Keratinocyte (primary cell): ENCODE results near the gene ADAM12. TPM values are rescaled to one million over a fixed set of nuclear protein-coding genes. Genes with fewer than 3 reads are reported as not detected.

Experiments
- DNase-seq: peaks from one replicate; pipeline ENCODE4 v3.0.0-alpha.2; 2011; ENCODE audit warnings: low read depth, missing footprints, low spot score
- FAIRE-seq: peaks from 2 replicates; lab custom pipeline; 2011; peaks lifted over from hg19 to GRCh38; lab: Jason Lieb, UNC
- H2AFZ ChIP-seq: 2 replicates; pipeline ENCODE4 v1.6.0; 2012; ENCODE audit warnings: low read length, control low read depth, inconsistent platforms; ENCODE audit not compliant: control insufficient read depth
- H3K27ac ChIP-seq: 2 replicates; pipeline ENCODE4 v1.5.1; 2011; ENCODE audit warnings: low read length; ENCODE audit not compliant: control insufficient read depth, insufficient read depth
- H3K27me3 ChIP-seq: 3 replicates; pipeline ENCODE4 v1.6.0; 2011; ENCODE audit warnings: low read length; ENCODE audit not compliant: control insufficient read depth, insufficient read depth; ENCODE audit errors: extremely low read depth
- H3K36me3 ChIP-seq, 2 experiments: 2 replicates in 1 of 2; 3 replicates in 1 of 2; pipeline ENCODE4 v1.5.1; 2011; ENCODE audit warnings: low read length in 2 of 2, mild to moderate bottlenecking in 1 of 2; ENCODE audit not compliant: control insufficient read depth in 2 of 2, insufficient read depth in 2 of 2; ENCODE audit errors: extremely low read depth in 1 of 2
- H3K4me1 ChIP-seq: 3 replicates; pipeline ENCODE4 v1.5.1; 2011; ENCODE audit warnings: low read length; ENCODE audit not compliant: control insufficient read depth, insufficient read depth; ENCODE audit errors: extremely low read depth
- H3K4me2 ChIP-seq: 3 replicates; pipeline ENCODE4 v1.6.0; 2011; ENCODE audit warnings: low read depth, low read length; ENCODE audit not compliant: control insufficient read depth, insufficient read depth; ENCODE audit errors: extremely low read depth
- H3K4me3 ChIP-seq, 3 experiments: fragments of 200-600 bp in 1 of 3; sonication (generic) in 1 of 3; 2 replicates in 2 of 3; 3 replicates in 1 of 3; pipeline ENCODE4 v1.5.1; 2011 to 2016; ENCODE audit warnings: low read length in 3 of 3, mild to moderate bottlenecking in 3 of 3, control low read depth in 2 of 3, inconsistent platforms in 1 of 3, low read depth in 1 of 3, mixed read lengths in 1 of 3, mixed run types in 1 of 3, moderate library complexity in 1 of 3; ENCODE audit not compliant: control insufficient read depth in 2 of 3, insufficient read depth in 2 of 3; ENCODE audit errors: extremely low read depth in 1 of 3
- H3K79me2 ChIP-seq: 2 replicates; pipeline ENCODE4 v1.6.0; 2012; ENCODE audit warnings: low read length; ENCODE audit not compliant: control insufficient read depth, insufficient read depth
- H3K9ac ChIP-seq: 3 replicates; pipeline ENCODE4 v1.6.0; 2011; ENCODE audit warnings: low read length; ENCODE audit not compliant: control insufficient read depth, insufficient read depth; ENCODE audit errors: extremely low read depth
- H3K9me1 ChIP-seq: 3 replicates; pipeline ENCODE4 v1.6.0; 2011; ENCODE audit warnings: low read length; ENCODE audit not compliant: control insufficient read depth, insufficient read depth; ENCODE audit errors: extremely low read depth
- H3K9me3 ChIP-seq: 2 replicates; pipeline ENCODE4 v1.5.1; 2012; ENCODE audit warnings: low read depth, low read length; ENCODE audit not compliant: control insufficient read depth
- H4K20me1 ChIP-seq: 3 replicates; pipeline ENCODE4 v1.6.0; 2011; ENCODE audit warnings: low read length; ENCODE audit not compliant: control insufficient read depth, insufficient read depth; ENCODE audit errors: extremely low read depth
- CTCF ChIP-seq, 3 experiments: IDR thresholded peaks in 1 of 3; conservative IDR thresholded peaks in 1 of 3; optimal IDR thresholded peaks in 1 of 3; 2 replicates in 2 of 3; 3 replicates in 1 of 3; pipeline versions ENCODE3 to v1.5.1; 2011; ENCODE audit warnings: low read length in 3 of 3, mild to moderate bottlenecking in 3 of 3, moderate library complexity in 2 of 3, control low read depth in 1 of 3, inconsistent platforms in 1 of 3; ENCODE audit not compliant: insufficient read depth in 2 of 3; ENCODE audit errors: extremely low read depth in 1 of 3
- EZH2 ChIP-seq: IDR thresholded peaks from one replicate; pipeline ENCODE4 v1.6.1; 2012; ENCODE audit warnings: inconsistent platforms, mild to moderate bottlenecking, low read length, moderate library complexity
- dilution Hi-C: fragments of 300-500 bp; cut with MboI; formaldehyde crosslinking; loops from one replicate; pipeline ENCODE4 v1.7.0; 2020; ENCODE audit warnings: low sequenced_read_pairs; ENCODE audit not compliant: extremely low pct_ligation_motif_present
- polyA plus RNA-seq, 5 experiments: library from polyadenylated mRNA; depleted of rRNA in 3 of 5; stranded (reverse) in 3 of 5; stranded (forward) in 1 of 5; unstranded in 1 of 5; fragments of >200 nt; gene quantifications; 1 replicate in 1 of 5; 2 replicates in 3 of 5; 3 replicates in 1 of 5; pipeline versions ENCODE4 v1.2.1 to v1.2.3, GENCODE V29; 2011 to 2012; ENCODE audit warnings: missing spikeins in 2 of 5, low read depth in 1 of 5, low replicate concordance in 1 of 5

ADAM12 gene
- polyA plus RNA-seq, 1 donor (not counting 4 experiments of a cell fraction or from before 2014, with no cell fraction given), result 0.07 TPM

- FAIRE-seq, result no peak
- H3K27me3 ChIP-seq, result no peaks in the 10 kb centered on the region
- no peak overlapping the region for H2AFZ ChIP-seq
- no peak overlapping the region for H3K27ac ChIP-seq
- TF ChIP-seq CTCF (optimal IDR thresholded peaks at IDR 0.05 in 1 of 3, IDR thresholded peaks at IDR 0.05 in 1 of 3, conservative IDR thresholded peaks at IDR 0.05 in 1 of 3; ENCODE audit: extremely low read depth in 1 of 3, insufficient read depth in 2 of 3, low read length in 3 of 3) (no peak), EZH2 (no peak)
- no peaks in the 10 kb centered on the region for H3K9me1 ChIP-seq
- H3K4me3 ChIP-seq, result no peak overlapping the region
- no peaks in the 10 kb centered on the region for H3K4me1 ChIP-seq
- H3K79me2 ChIP-seq, result no peaks in the 10 kb centered on the region
- H3K4me2 ChIP-seq, result no peak overlapping the region
- no peaks in the 10 kb centered on the region for H4K20me1 ChIP-seq
- no peak overlapping the region for H3K9ac ChIP-seq
- no peaks in the 10 kb centered on the region for H3K9me3 ChIP-seq
- no peak for DNase-seq
- dilution Hi-C loops, result no loop called here
- no peaks in the 10 kb centered on the region for H3K36me3 ChIP-seq
These were observed 152.9 kb downstream of the ADAM12 start for GRCh38 chr10:126235091-126235978.

GRCh38 chr10:126234630-126235029 is 153.6 kb downstream of the ADAM12 start:
- Histone ChIP-seq H3K79me2 (no peaks in the 10 kb centered on the region), H3K9me3 (no peaks in the 10 kb centered on the region), H3K4me2 (no peak overlapping the region), H3K36me3 (no peaks in the 10 kb centered on the region), H3K27me3 (no peaks in the 10 kb centered on the region), H3K9me1 (no peaks in the 10 kb centered on the region), H3K4me3 (no peak overlapping the region), H3K4me1 (no peaks in the 10 kb centered on the region), H3K9ac (no peak overlapping the region), H4K20me1 (no peaks in the 10 kb centered on the region), H3K27ac (no peak overlapping the region), H2AFZ (no peak overlapping the region)
- TF ChIP-seq EZH2, result no peak
- TF ChIP-seq CTCF (optimal IDR thresholded peaks at IDR 0.05 in 1 of 3, IDR thresholded peaks at IDR 0.05 in 1 of 3, conservative IDR thresholded peaks at IDR 0.05 in 1 of 3; ENCODE audit: extremely low read depth in 1 of 3, insufficient read depth in 2 of 3, low read length in 3 of 3), result no peak
- dilution Hi-C loops, result no loop called here
- FAIRE-seq (no peak), DNase-seq (no peak)
